HEK293T (cell line): ENCODE measurements around the gene ZNF814.

ENCODE experiments used
- BHLHE40 ChIP-seq: fragments of 450-650 bp; IDR thresholded peaks from 2 replicates; pipeline ENCODE4 v1.6.1; 2016; ENCODE audit warnings: mild to moderate bottlenecking, moderate library complexity, borderline replicate concordance
- FOXA1 ChIP-seq: fragments of 450-650 bp; IDR thresholded peaks from 2 replicates; pipeline ENCODE4 v1.6.1; 2016; ENCODE audit warnings: mild to moderate bottlenecking
- FOXM1 ChIP-seq: fragments of 450-650 bp; IDR thresholded peaks from 2 replicates; pipeline ENCODE4 v1.6.1; 2017; ENCODE audit warnings: mild to moderate bottlenecking, borderline replicate concordance
- L3MBTL2 ChIP-seq: fragments of 450-650 bp; conservative IDR thresholded peaks from 2 replicates; pipeline ENCODE4 v1.6.1; 2016; ENCODE audit warnings: mild to moderate bottlenecking
- PKNOX1 ChIP-seq: fragments of 450-650 bp; IDR thresholded peaks from 2 replicates; pipeline ENCODE4 v1.6.1; 2016
- SP1 ChIP-seq: fragments of 450-650 bp; IDR thresholded peaks from 2 replicates; pipeline ENCODE4 v1.6.1; 2017
- SUZ12 ChIP-seq: fragments of 450-650 bp; IDR thresholded peaks from 2 replicates; pipeline ENCODE4 v1.6.1; 2016; ENCODE audit warnings: mild to moderate bottlenecking
- TARDBP ChIP-seq: fragments of 450-650 bp; IDR thresholded peaks from 2 replicates; pipeline ENCODE4 v1.6.1; 2016

- no peak for TF ChIP-seq L3MBTL2
- TF ChIP-seq TARDBP: no peak
- no peak for TF ChIP-seq SUZ12
- no peak for TF ChIP-seq FOXA1
- TF ChIP-seq BHLHE40: no peak
- TF ChIP-seq SP1: no peak
- TF ChIP-seq PKNOX1: no peak
- TF ChIP-seq FOXM1: no peak
These were observed 70.5 kb downstream of the ZNF814 start for GRCh38 chr19:57818378-57818777.
